HL-60 (cell line): ENCODE measurements around the gene RDH16.
A peak's percentile ranks its signal among the peaks of the same experiment; 100 is the strongest.
"Not testable (repeated sequence)": the region's sequence is repeated elsewhere in the genome, so short reads cannot be mapped to it uniquely, and the experiment has no call there.

Experiments
- DNase-seq, 2 experiments: peaks; one replicate each; pipeline ENCODE4 v3.0.0-alpha.2; 2010 to 2020; ENCODE audit warnings: low read depth in 1 of 2, low spot score in 1 of 2
- H3K27ac ChIP-seq: fragments of 250-450 bp; sonication (Bioruptor Pico); replicated peaks from 2 replicates; pipeline ENCODE4 v1.5.1; 2020; ENCODE audit warnings: mild to moderate bottlenecking, moderate library complexity
- H3K27me3 ChIP-seq: fragments of 250-450 bp; sonication (Bioruptor Pico); 2 replicates; pipeline ENCODE4 v1.5.1; 2021; ENCODE audit warnings: mild to moderate bottlenecking, moderate library complexity; ENCODE audit not compliant: insufficient read depth, poor library complexity, severe bottlenecking
- H3K4me3 ChIP-seq: replicated peaks from 2 replicates; pipeline ENCODE4 v1.5.1; 2011; ENCODE audit warnings: mild to moderate bottlenecking, control low read depth, low read length; ENCODE audit not compliant: insufficient read depth
- CTCF ChIP-seq: IDR thresholded peaks from one replicate; pipeline ENCODE4 v1.5.1; 2011; ENCODE audit warnings: low read length, control low read depth, inconsistent platforms; ENCODE audit not compliant: insufficient read depth
- GABPA ChIP-seq: IDR thresholded peaks from 2 replicates; pipeline ENCODE4 v1.6.1; 2012; ENCODE audit warnings: low read depth
- POLR2AphosphoS5 ChIP-seq: IDR thresholded peaks from 2 replicates; pipeline ENCODE4 v1.6.1; 2012; ENCODE audit warnings: low read depth
- REST ChIP-seq: IDR thresholded peaks from 2 replicates; pipeline ENCODE4 v1.6.1; 2012; ENCODE audit warnings: low read depth; ENCODE audit not compliant: insufficient replicate concordance
- SPI1 ChIP-seq: IDR thresholded peaks from 2 replicates; pipeline ENCODE4 v1.6.1; 2012; ENCODE audit warnings: low read depth, mild to moderate bottlenecking, borderline replicate concordance

The RDH16 gene

DNA sequence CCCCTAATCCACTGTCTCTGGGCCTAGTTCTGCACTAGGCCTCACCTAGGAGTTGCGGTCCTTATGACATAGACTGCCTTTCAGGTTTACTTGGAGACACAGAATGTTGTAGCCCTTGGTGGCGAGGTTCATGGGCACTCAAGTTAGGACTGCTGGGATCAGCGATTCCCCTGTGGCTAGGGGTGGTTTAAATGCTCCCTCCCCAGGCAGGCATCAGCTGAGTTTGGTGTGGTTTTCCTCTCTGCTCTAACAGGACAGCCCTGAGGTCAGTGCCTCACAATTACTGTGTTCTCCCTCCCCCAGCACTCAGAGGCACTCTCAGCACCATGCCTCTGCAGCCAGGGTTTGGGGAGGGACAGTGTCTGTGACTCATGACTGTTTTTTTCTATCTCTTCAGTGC is 22.2 kb upstream of the RDH16 start:
- Histone ChIP-seq H3K4me3 (no peak overlapping the region), H3K27me3 (no peaks in the 10 kb centered on the region), H3K27ac (no peak overlapping the region)
- TF ChIP-seq SPI1, result no peak
- no peak for TF ChIP-seq GABPA
- no peak for TF ChIP-seq REST
- no peak for TF ChIP-seq CTCF
- no peak for TF ChIP-seq POLR2AphosphoS5
- DNase-seq, result no peak

GRCh38 chr12:56978397-56979138 is 21.2 kb upstream of the RDH16 start:
- no peaks in the 10 kb centered on the region for H3K27me3 ChIP-seq
- H3K4me3 ChIP-seq, result no peak overlapping the region
- TF ChIP-seq GABPA (no peak), CTCF (no peak), POLR2AphosphoS5 (no peak), REST (no peak)
- no peak for DNase-seq
- H3K27ac ChIP-seq, result no peak overlapping the region

DNA sequence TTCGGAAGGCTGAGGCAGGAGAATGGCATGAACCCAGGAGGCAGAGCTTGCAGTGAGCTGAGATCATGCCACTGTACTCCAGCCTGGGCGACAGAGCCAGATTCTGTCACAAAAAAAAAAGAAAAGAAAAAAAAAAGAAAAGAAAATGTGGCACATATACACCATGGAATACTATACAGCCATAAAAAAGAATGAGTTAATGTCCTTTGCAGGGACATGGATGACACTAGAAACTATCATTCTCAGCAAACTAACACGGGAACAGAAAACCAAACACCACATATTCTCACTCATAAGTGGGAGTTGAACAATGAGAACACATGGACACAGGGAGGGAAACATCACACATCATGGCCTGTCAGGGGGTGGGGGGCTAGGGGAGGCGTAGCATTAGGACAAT is 20.0 kb upstream of the RDH16 start:
- not testable (repeated sequence) for H3K4me3 ChIP-seq, DNase-seq, H3K27ac ChIP-seq, H3K27me3 ChIP-seq

DNA sequence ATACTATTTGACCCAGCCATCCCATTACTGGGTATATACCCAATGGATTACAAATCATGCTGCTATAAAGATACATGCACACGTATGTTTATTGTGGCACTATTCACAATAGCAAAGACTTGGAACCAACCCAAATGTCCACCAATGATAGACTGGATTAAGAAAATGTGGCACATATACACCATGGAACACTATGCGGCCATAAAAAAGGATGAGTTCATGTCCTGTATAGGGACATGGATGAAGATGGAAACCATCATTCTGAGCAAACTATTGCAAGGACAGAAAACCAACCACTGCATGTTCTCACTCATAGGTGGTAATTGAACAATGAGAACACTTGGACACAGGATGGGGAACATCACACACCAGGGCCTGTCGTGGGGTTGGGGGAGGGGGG is 16.8 kb upstream of the RDH16 start:
- not testable (repeated sequence) for H3K27me3 ChIP-seq, H3K4me3 ChIP-seq, DNase-seq, H3K27ac ChIP-seq

DNA sequence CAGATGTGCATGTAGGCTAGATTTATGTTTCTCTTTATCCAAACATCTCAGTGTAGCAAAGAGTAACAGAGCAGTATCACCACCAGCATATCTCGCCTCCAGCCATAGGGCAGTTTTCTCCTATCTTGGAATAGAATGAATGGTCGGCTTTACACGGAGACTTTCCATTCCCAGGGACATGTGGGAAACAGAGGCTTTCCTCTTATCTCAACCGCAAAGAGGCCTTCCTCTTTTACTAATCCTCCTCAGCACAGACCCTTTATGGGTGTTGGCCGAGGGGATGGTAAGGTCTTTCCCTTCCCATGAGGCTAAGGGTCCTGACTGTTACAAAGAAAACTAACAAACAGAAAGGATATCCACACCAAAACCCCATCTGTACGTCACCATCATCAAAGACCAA is 11.5 kb upstream of the RDH16 start:
- peak; percentile 63 for TF ChIP-seq SPI1
- not testable (repeated sequence) for H3K4me3 ChIP-seq, H3K27ac ChIP-seq, H3K27me3 ChIP-seq, DNase-seq

- DNase-seq, H3K27me3 ChIP-seq, H3K4me3 ChIP-seq, H3K27ac ChIP-seq: not testable (repeated sequence)
Observed at GRCh38 chr12:56965997-56966642, 8.7 kb upstream of the RDH16 start.

DNA sequence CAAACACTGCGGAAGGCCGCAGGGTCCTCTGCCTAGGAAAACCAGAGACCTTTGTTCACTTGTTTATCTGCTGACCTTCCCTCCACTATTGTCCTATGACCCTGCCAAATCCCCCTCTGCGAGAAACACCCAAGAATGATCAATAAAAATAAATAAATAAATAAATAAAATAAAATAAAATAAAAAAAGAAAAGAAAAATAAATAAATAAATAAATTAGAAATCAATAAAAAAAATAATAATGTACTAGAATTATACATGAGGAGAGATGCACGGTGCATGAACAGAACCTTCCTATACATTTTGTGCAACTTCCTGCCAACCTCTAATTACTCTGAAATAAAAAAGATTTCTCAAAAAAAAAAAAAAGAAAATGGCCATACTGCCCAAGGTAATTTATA is 7.7 kb upstream of the RDH16 start:
- H3K27me3 ChIP-seq, H3K4me3 ChIP-seq, H3K27ac ChIP-seq, DNase-seq: not testable (repeated sequence)

- H3K27me3 ChIP-seq, DNase-seq, H3K27ac ChIP-seq, H3K4me3 ChIP-seq: not testable (repeated sequence)
Observed at GRCh38 chr12:56963557-56963956, 6.1 kb upstream of the RDH16 start.
